KMS-11 (cell line): ENCODE results near the gene OPN4.

Experiments
- H2AFZ ChIP-seq: fragments of 200-600 bp; sonication (generic); 2 replicates; pipeline ENCODE4 v1.6.1; 2016; ENCODE audit warnings: antibody characterized with exemption, mixed run types, low read depth
- H3K27ac ChIP-seq: fragments of 200-600 bp; sonication (generic); 2 replicates; pipeline ENCODE4 v1.6.1; 2016; ENCODE audit warnings: mild to moderate bottlenecking, mixed run types
- H3K27me3 ChIP-seq: fragments of 200-600 bp; sonication (generic); 2 replicates; pipeline ENCODE4 v1.6.1; 2017; ENCODE audit warnings: mild to moderate bottlenecking, low read depth, mixed run types, moderate library complexity; ENCODE audit not compliant: insufficient read depth
- H3K36me3 ChIP-seq: fragments of 200-600 bp; sonication (generic); 2 replicates; pipeline ENCODE4 v1.6.1; 2017; ENCODE audit warnings: mild to moderate bottlenecking, mixed run types; ENCODE audit not compliant: insufficient read depth
- H3K4me1 ChIP-seq: fragments of 200-600 bp; sonication (generic); 2 replicates; pipeline ENCODE4 v1.6.1; 2016; ENCODE audit warnings: mild to moderate bottlenecking, low read depth, mixed run types; ENCODE audit not compliant: poor library complexity, severe bottlenecking
- H3K4me2 ChIP-seq: fragments of 200-600 bp; sonication (generic); 2 replicates; pipeline ENCODE4 v1.7.0; 2016; ENCODE audit warnings: mild to moderate bottlenecking, mixed run types
- H3K4me3 ChIP-seq: fragments of 200-600 bp; sonication (generic); IDR thresholded peaks from 2 replicates; pipeline ENCODE4 v1.6.1; 2017; ENCODE audit warnings: low read depth, low read length, mixed read lengths; ENCODE audit not compliant: insufficient read depth
- H3K79me2 ChIP-seq: fragments of 200-600 bp; sonication (generic); 2 replicates; pipeline ENCODE4 v1.6.1; 2016; ENCODE audit warnings: low read depth, mixed run types; ENCODE audit not compliant: insufficient read depth
- H3K9ac ChIP-seq: fragments of 200-600 bp; sonication (generic); 2 replicates; pipeline ENCODE4 v1.6.1; 2016; ENCODE audit warnings: mild to moderate bottlenecking, mixed run types
- H4K20me1 ChIP-seq: fragments of 200-600 bp; sonication (generic); 2 replicates; pipeline ENCODE4 v1.6.1; 2016; ENCODE audit warnings: mild to moderate bottlenecking, mixed run types; ENCODE audit not compliant: insufficient read depth
- TF ChIP-seq, protein P1 (sequence below): fragments of 200-600 bp; sonication (generic); conservative IDR thresholded peaks from 2 replicates; pipeline ENCODE4 v1.6.1; 2017; ENCODE audit warnings: low read depth, mild to moderate bottlenecking, antibody characterized with exemption, low read length, moderate library complexity, mixed read lengths

OPN4 gene

DNA sequence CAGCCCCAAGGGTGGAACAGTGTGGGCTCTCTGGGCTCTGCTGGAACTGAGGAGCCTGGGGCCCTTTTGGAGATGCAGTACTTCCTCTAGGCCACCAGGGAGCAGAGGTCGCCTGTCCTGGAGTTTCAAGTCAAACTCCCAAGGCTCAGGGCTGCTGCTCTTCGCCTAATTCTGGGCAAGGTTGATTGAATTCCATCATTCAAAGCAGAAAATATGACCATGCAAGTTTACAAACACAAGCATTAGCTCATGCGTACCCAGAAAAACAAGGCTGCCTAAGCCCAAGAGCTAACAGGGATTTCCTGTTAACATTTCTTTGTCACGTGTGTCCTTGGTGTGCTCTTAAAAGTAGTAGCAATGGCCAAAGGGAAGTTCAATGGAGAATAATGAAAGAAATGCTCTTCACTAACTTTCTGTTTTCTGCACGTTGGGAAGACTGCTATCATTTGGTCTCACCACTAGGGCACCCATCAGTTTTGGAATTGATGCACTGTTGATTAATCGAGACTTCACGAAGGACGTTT lies 34.1 kb downstream of the OPN4 start:
- Histone ChIP-seq H3K79me2 (no peaks in the 10 kb centered on the region), H2AFZ (no peak overlapping the region), H3K4me3 (no peak overlapping the region), H3K4me2 (no peak overlapping the region), H3K4me1 (no peaks in the 10 kb centered on the region), H3K27ac (no peak overlapping the region), H4K20me1 (no peaks in the 10 kb centered on the region), H3K9ac (no peak overlapping the region), H3K27me3 (no peaks in the 10 kb centered on the region), H3K36me3 (no peaks in the 10 kb centered on the region)
- TF ChIP-seq, protein P1, sequence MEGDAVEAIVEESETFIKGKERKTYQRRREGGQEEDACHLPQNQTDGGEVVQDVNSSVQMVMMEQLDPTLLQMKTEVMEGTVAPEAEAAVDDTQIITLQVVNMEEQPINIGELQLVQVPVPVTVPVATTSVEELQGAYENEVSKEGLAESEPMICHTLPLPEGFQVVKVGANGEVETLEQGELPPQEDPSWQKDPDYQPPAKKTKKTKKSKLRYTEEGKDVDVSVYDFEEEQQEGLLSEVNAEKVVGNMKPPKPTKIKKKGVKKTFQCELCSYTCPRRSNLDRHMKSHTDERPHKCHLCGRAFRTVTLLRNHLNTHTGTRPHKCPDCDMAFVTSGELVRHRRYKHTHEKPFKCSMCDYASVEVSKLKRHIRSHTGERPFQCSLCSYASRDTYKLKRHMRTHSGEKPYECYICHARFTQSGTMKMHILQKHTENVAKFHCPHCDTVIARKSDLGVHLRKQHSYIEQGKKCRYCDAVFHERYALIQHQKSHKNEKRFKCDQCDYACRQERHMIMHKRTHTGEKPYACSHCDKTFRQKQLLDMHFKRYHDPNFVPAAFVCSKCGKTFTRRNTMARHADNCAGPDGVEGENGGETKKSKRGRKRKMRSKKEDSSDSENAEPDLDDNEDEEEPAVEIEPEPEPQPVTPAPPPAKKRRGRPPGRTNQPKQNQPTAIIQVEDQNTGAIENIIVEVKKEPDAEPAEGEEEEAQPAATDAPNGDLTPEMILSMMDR, result peak; percentile 84

DNA sequence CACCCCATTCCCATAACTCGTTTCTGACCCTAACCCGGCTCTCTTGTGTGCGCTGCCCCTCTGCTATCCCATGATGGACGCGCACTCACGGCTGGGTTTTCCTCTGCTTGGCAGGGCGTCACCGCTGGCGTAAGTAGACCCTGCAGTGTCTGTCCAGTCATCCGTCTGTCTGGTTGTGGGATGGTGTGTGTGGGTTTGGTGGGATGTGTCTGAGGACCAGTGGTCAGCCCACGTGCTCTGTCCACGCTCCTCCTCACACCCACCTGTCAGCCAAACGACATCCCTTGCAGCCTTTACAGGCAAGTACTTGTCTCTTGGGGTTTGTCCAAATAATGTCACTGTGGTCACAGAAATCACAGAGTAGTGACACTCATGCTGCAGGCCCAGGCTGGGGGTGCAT lies 34.8 kb downstream of the OPN4 start:
- no peak overlapping the region for H3K9ac ChIP-seq
- no peaks in the 10 kb centered on the region for H3K79me2 ChIP-seq
- no peaks in the 10 kb centered on the region for H3K27me3 ChIP-seq
- no peaks in the 10 kb centered on the region for H3K4me1 ChIP-seq
- H4K20me1 ChIP-seq, result no peaks in the 10 kb centered on the region
- TF ChIP-seq, protein P1, result no peak
- H2AFZ ChIP-seq, result no peak overlapping the region
- H3K36me3 ChIP-seq, result no peaks in the 10 kb centered on the region
- H3K27ac ChIP-seq, result no peak overlapping the region
- H3K4me2 ChIP-seq, result no peak overlapping the region
- no peak overlapping the region for H3K4me3 ChIP-seq

DNA sequence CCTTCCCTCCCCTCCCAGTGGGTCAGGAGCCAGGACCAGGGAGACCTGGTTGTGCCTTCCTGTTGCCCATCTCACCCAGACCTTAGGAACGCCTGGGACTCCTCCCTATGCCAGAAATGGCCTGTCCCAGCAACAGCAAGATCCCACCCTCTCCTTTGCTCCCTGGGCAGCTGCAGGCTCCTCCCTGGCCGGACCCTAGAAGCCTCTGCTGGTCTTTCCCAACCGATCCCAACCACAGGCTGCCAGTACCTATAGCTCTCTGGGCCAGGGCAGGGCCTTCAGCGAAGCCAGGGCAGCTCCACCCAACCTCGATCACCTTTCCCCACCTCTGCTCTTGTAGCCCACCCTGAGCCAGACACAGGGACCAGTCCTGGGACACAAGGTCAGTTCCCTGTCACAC lies 35.9 kb downstream of the OPN4 start:
- no peak overlapping the region for H2AFZ ChIP-seq
- H3K36me3 ChIP-seq, result no peaks in the 10 kb centered on the region
- H3K27ac ChIP-seq, result no peak overlapping the region
- no peaks in the 10 kb centered on the region for H3K27me3 ChIP-seq
- no peak overlapping the region for H3K4me3 ChIP-seq
- H4K20me1 ChIP-seq, result no peaks in the 10 kb centered on the region
- H3K9ac ChIP-seq, result no peak overlapping the region
- H3K4me2 ChIP-seq, result no peak overlapping the region
- no peaks in the 10 kb centered on the region for H3K79me2 ChIP-seq
- H3K4me1 ChIP-seq, result no peaks in the 10 kb centered on the region
- TF ChIP-seq, protein P1, result no peak

DNA sequence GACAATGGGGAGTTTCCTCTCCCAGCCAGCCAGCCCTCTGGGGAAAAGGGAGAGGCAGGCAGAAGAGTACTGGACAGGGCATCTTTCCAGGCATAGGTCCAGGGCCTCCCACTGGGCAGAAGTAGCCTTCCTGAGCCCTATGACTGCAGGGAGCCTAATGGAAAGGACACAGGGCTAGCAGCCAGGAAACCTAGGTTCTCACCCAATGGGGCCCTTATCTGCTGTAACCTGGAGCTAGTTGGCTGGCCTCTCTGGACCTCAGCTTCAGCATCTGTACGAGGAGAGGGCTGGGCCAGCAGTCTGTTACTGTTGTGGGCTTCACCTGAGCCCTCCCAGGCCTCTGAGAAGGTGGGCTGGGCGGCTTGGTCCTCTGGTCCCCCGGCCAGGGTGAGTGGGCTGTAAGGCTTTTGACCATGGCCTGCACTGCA lies 36.3 kb downstream of the OPN4 start:
- H3K79me2 ChIP-seq, result no peaks in the 10 kb centered on the region
- no peak overlapping the region for H3K27ac ChIP-seq
- H3K36me3 ChIP-seq, result no peaks in the 10 kb centered on the region
- no peak overlapping the region for H3K4me2 ChIP-seq
- no peaks in the 10 kb centered on the region for H4K20me1 ChIP-seq
- no peaks in the 10 kb centered on the region for H3K27me3 ChIP-seq
- no peak overlapping the region for H2AFZ ChIP-seq
- no peak overlapping the region for H3K9ac ChIP-seq
- H3K4me3 ChIP-seq, result no peak overlapping the region
- H3K4me1 ChIP-seq, result no peaks in the 10 kb centered on the region
- TF ChIP-seq, protein P1, result no peak
